ENCODE measurements around the gene GZMM. TPM values are rescaled to one million over a fixed set of nuclear protein-coding genes. Genes with fewer than 3 reads are reported as not detected.

GZMM gene
- total RNA-seq, 4 donors from 2014 or later, result 2.5 TPM; not detected in 3

DNA sequence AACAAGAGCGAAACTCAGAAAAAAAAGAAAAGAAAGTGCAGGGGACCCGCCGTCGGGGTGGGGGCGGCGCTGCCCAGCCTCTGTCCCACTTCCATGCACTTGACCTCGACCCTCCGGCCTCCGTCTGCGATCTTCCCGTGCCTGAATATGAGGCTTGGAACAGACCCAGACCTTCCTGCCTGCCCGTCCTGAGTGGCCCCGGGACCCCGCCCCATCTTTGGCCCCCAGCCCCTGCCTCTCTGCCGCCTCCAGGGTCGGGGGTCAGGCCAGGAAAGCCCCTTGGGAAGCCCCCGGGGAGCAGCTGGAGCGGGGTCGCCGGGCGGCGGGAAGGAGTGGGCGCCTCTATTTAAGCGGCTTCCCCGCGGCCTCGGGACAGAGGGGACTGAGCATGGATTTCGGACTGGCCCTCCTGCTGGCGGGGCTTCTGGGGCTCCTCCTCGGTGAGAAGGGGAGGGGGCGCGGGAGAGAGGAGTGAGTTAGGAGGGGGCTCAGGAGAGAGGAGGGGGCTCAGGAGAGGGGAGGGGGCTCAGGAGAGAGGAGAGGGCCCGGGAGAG, 47.7 kb upstream of the GZMM start, which contains the start of gene MADCAM1:
TSS of gene MADCAM1 (plus strand) at position 375 of the 554 bp plus-strand sequence. CDS start at position 389, 14 bp downstream.
- H3K27me3 ChIP-seq, result peaks cover 0 to 54% of the 10 kb centered on the region in 2 donors
- no peak for DNase-seq (ENCODE audit: low spot score in 2 of 2)

GRCh38 chr19:496986-497385, 46.9 kb upstream of the GZMM start:
- H3K9me3 ChIP-seq, result no peaks in the 10 kb centered on the region
- no peak for DNase-seq (ENCODE audit: low spot score in 2 of 2)
- WGBS, 2 donors, result 6% methylated on average over 10 to 13 of the region's 18 CpGs

More for the DNA sequence above, 47.7 kb upstream of the GZMM start, which contains the start of gene MADCAM1:
- Histone ChIP-seq H3K9me3 (no peaks in the 10 kb centered on the region), H3K36me3 (no peaks in the 10 kb centered on the region), H3K27ac (no peak within 1 kb of the TSS), H3K4me3 (no peak within 1 kb of the TSS), H3K4me1 (peaks cover 0 to 26% (median 2%) of the 10 kb centered on the region in 4 donors)
- no peak for TF ChIP-seq EP300 (IDR thresholded peaks at IDR 0.05)
- TF ChIP-seq CTCF (IDR thresholded peaks at IDR 0.05), result no peak
- no peak for TF ChIP-seq POLR2A (IDR thresholded peaks at IDR 0.05)
- 7 to 8% methylated on average over 17 to 24 of the region's 33 CpGs for WGBS, 2 donors

GRCh38 chr19:497491-497868, 46.4 kb upstream of the GZMM start:
- Histone ChIP-seq H3K36me3 (no peaks in the 10 kb centered on the region), H3K27ac (no peak overlapping the region), H3K9me3 (no peaks in the 10 kb centered on the region), H3K4me3 (no peak overlapping the region), H3K4me1 (peaks cover 0 to 26% (median 2%) of the 10 kb centered on the region in 4 donors), H3K27me3 (peaks cover 0 to 54% of the 10 kb centered on the region in 2 donors)
- no peak for TF ChIP-seq EP300 (IDR thresholded peaks at IDR 0.05)
- TF ChIP-seq POLR2A (IDR thresholded peaks at IDR 0.05), result no peak
- no peak for TF ChIP-seq CTCF (IDR thresholded peaks at IDR 0.05)
- 1 to 3% methylated on average over 14 to 30 of the region's 36 CpGs for WGBS, 2 donors
- no peak for DNase-seq (ENCODE audit: low spot score in 2 of 2)

More at GRCh38 chr19:496986-497385, 46.9 kb upstream of the GZMM start:
- Histone ChIP-seq H3K4me3 (no peak overlapping the region), H3K27ac (no peak overlapping the region), H3K36me3 (no peaks in the 10 kb centered on the region), H3K4me1 (peaks cover 0 to 26% (median 2%) of the 10 kb centered on the region in 4 donors), H3K27me3 (peaks cover 0 to 54% of the 10 kb centered on the region in 2 donors)
- TF ChIP-seq CTCF (IDR thresholded peaks at IDR 0.05) (no peak), POLR2A (IDR thresholded peaks at IDR 0.05) (no peak), EP300 (IDR thresholded peaks at IDR 0.05) (no peak)

DNA sequence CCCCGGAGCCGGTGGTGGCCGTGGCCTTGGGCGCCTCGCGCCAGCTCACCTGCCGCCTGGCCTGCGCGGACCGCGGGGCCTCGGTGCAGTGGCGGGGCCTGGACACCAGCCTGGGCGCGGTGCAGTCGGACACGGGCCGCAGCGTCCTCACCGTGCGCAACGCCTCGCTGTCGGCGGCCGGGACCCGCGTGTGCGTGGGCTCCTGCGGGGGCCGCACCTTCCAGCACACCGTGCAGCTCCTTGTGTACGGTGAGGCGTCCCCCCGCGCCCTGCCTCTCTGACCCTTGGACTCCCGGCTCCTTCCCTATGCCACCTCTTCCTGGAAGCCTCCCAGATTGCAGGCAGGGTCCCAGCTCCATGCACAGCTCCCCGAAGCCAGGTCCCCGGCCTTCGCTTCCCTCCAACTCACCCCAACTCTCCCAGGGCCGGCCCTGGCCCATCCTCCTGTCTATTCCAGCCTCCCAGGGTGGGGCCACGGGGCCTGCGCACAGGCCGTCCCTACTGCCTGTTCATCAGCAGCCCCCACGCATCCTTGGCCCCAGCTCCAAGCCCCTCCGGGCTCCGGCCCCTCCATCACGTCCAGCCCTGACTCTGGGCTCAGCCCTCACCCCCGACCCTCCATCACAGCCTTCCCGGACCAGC, 45.9 kb upstream of the GZMM start:
- peaks cover 0 to 54% of the 10 kb centered on the region in 2 donors for H3K27me3 ChIP-seq
- no peaks in the 10 kb centered on the region for H3K36me3 ChIP-seq
- no peak overlapping the region for H3K4me3 ChIP-seq
- H3K4me1 ChIP-seq, result peaks cover 0 to 26% (median 2%) of the 10 kb centered on the region in 4 donors
- 9 to 14% methylated on average over 27 to 30 of the region's 50 CpGs for WGBS, 2 donors
- H3K27ac ChIP-seq, result no peak overlapping the region
- TF ChIP-seq POLR2A (IDR thresholded peaks at IDR 0.05) (no peak), EP300 (IDR thresholded peaks at IDR 0.05) (no peak), CTCF (IDR thresholded peaks at IDR 0.05) (no peak)
- no peaks in the 10 kb centered on the region for H3K9me3 ChIP-seq
- DNase-seq (ENCODE audit: low spot score in 2 of 2), result no peak

- H3K36me3 ChIP-seq, result no peaks in the 10 kb centered on the region
- H3K9me3 ChIP-seq, result no peaks in the 10 kb centered on the region
- H3K27me3 ChIP-seq, result peaks cover 0 to 54% of the 10 kb centered on the region in 2 donors
- DNase-seq (ENCODE audit: low spot score in 2 of 2), result no peak
- no peak overlapping the region for H3K4me3 ChIP-seq
- 22 to 24% methylated on average over 15 to 26 of the region's 26 CpGs for WGBS, 2 donors
- H3K27ac ChIP-seq, result no peak overlapping the region
- peaks cover 0 to 26% (median 2%) of the 10 kb centered on the region in 4 donors for H3K4me1 ChIP-seq
- no peak for TF ChIP-seq EP300 (IDR thresholded peaks at IDR 0.05)
- no peak for TF ChIP-seq CTCF (IDR thresholded peaks at IDR 0.05)
- no peak for TF ChIP-seq POLR2A (IDR thresholded peaks at IDR 0.05)
These were observed 45.4 kb upstream of the GZMM start for GRCh38 chr19:498511-498891.
